Hepatocyte (in vitro differentiated cells): ENCODE data around the gene ZC3HAV1.

ENCODE experiments used
- CTCF ChIP-seq: fragments of 200-600 bp; sonication (generic); IDR thresholded peaks from 2 replicates; pipeline ENCODE4 v1.5.1; 2016; ENCODE audit warnings: antibody characterized with exemption, mild to moderate bottlenecking; ENCODE audit not compliant: poor library complexity
- EZH2 ChIP-seq: fragments of 200-600 bp; sonication (generic); IDR thresholded peaks from 2 replicates; pipeline ENCODE4 v1.6.1; 2016; ENCODE audit warnings: antibody characterized with exemption, mild to moderate bottlenecking, borderline replicate concordance
- EZH2phosphoT487 ChIP-seq: fragments of 200-600 bp; sonication (generic); IDR thresholded peaks from one replicate; pipeline ENCODE4 v1.6.1; 2018; ENCODE audit warnings: antibody characterized with exemption, mild to moderate bottlenecking, low read depth, moderate library complexity; ENCODE audit not compliant: unreplicated experiment, severe bottlenecking

GRCh38 chr7:139114018-139114417 lies 4.5 kb upstream of the ZC3HAV1 start:
- no peak for TF ChIP-seq CTCF
- TF ChIP-seq EZH2, result no peak
- no peak for TF ChIP-seq EZH2phosphoT487
